NCI-H2107 (cell line): ENCODE results near the gene ENTREP3.
A peak's percentile ranks its signal among the peaks of the same experiment; 100 is the strongest.
"Not testable (repeated sequence)": the region's sequence is repeated elsewhere in the genome, so short reads cannot be mapped to it uniquely, and the experiment has no call there.

Source experiments
- DNase-seq: peaks from one replicate; lab custom pipeline; 2025; lab: John Stamatoyannopoulos, UW

Gene ENTREP3

GRCh38 chr1:155255243-155256007 lies at the start of gene ENTREP3:
Gene ENTREP3, minus strand, starts transcription at chr1:155255483. Its CDS starts 606 bp downstream, at chr1:155254877.
- DNase-seq: peak; percentile 89

GRCh38 chr1:155304558-155305063 lies 49.3 kb upstream of the ENTREP3 start:
- DNase-seq: no peak

GRCh38 chr1:155301342-155301841 lies 46.1 kb upstream of the ENTREP3 start, which contains the start of gene PKLR:
Gene PKLR, minus strand, starts transcription at chr1:155301438. Its CDS starts 43 bp downstream, at chr1:155301395.
- DNase-seq: no peak

- DNase-seq: no peak
These were observed 45.5 kb upstream of the ENTREP3 start for GRCh38 chr1:155300553-155301329.

- no peak for DNase-seq
These were observed 44.7 kb upstream of the ENTREP3 start for GRCh38 chr1:155300024-155300423.

- no peak for DNase-seq
These were observed 42.1 kb upstream of the ENTREP3 start for GRCh38 chr1:155297384-155297783.

- DNase-seq: no peak
These were observed 41.4 kb upstream of the ENTREP3 start for GRCh38 chr1:155296661-155297060.

- DNase-seq: no peak
These were observed 40.6 kb upstream of the ENTREP3 start for GRCh38 chr1:155295942-155296267.

GRCh38 chr1:155295183-155295941 lies 40.1 kb upstream of the ENTREP3 start:
- DNase-seq: no peak

GRCh38 chr1:155294520-155295182 lies 39.4 kb upstream of the ENTREP3 start:
- DNase-seq: no peak

GRCh38 chr1:155293086-155293749 lies 37.9 kb upstream of the ENTREP3 start:
- no peak for DNase-seq

- DNase-seq: not testable (repeated sequence)
These were observed 35.7 kb upstream of the ENTREP3 start for GRCh38 chr1:155291006-155291405.

GRCh38 chr1:155287987-155288543 lies 32.8 kb upstream of the ENTREP3 start:
- DNase-seq: no peak

- DNase-seq: no peak
These were observed 31.3 kb upstream of the ENTREP3 start for GRCh38 chr1:155286544-155286943.

GRCh38 chr1:155285631-155286044 lies 30.4 kb upstream of the ENTREP3 start:
- DNase-seq: no peak

- no peak for DNase-seq
These were observed 29.8 kb upstream of the ENTREP3 start for GRCh38 chr1:155285063-155285462.

- no peak for DNase-seq
These were observed 29.2 kb upstream of the ENTREP3 start for GRCh38 chr1:155284476-155284875.

GRCh38 chr1:155282488-155283091 lies 27.3 kb upstream of the ENTREP3 start:
- no peak for DNase-seq

GRCh38 chr1:155279268-155279667 lies 24.0 kb upstream of the ENTREP3 start:
- no peak for DNase-seq

GRCh38 chr1:155278689-155279160 lies 23.4 kb upstream of the ENTREP3 start:
- DNase-seq: no peak
